ENCODE measurements around the gene RAB7A.
"Not testable (repeated sequence)": the region's sequence is repeated elsewhere in the genome, so short reads cannot be mapped to it uniquely, and the experiment has no call there.

RAB7A gene

GRCh38 chr3:128760042-128760441 is 34.1 kb downstream of the RAB7A start:
- 93 to 98% methylated on average over 5 of the region's 5 CpGs for WGBS, 2 experiments (ENCODE audit: insufficient coverage in 2 of 2)
- Histone ChIP-seq H3K9me3 (ENCODE audit: control insufficient read depth, low read length) (no peaks in the 10 kb centered on the region), H3K36me3 (ENCODE audit: control insufficient read depth, insufficient read depth, low read length) (peaks cover 19% of the 10 kb centered on the region), H3K4me1 (ENCODE audit: control insufficient read depth, insufficient read depth, low read length, poor library complexity, severe bottlenecking) (no peaks in the 10 kb centered on the region), H3K27ac (ENCODE audit: low read depth, low read length, severe bottlenecking) (no peak overlapping the region), H3K4me3 (ENCODE audit: extremely low read depth, insufficient read depth, low read length, poor library complexity, severe bottlenecking) (no peak overlapping the region)

GRCh38 chr3:128760881-128761280 is 34.9 kb downstream of the RAB7A start:
- Histone ChIP-seq H3K9me3 (ENCODE audit: control insufficient read depth, low read length) (no peaks in the 10 kb centered on the region), H3K36me3 (ENCODE audit: control insufficient read depth, insufficient read depth, low read length) (peaks cover 22% of the 10 kb centered on the region), H3K4me3 (ENCODE audit: extremely low read depth, insufficient read depth, low read length, poor library complexity, severe bottlenecking) (no peak overlapping the region), H3K27ac (ENCODE audit: low read depth, low read length, severe bottlenecking) (no peak overlapping the region), H3K4me1 (ENCODE audit: control insufficient read depth, insufficient read depth, low read length, poor library complexity, severe bottlenecking) (no peaks in the 10 kb centered on the region)
- 90 to 100% methylated on average over 2 of the region's 3 CpGs for WGBS, 2 experiments (ENCODE audit: insufficient coverage in 2 of 2)

- no peaks in the 10 kb centered on the region for H3K4me1 ChIP-seq (ENCODE audit: control insufficient read depth, insufficient read depth, low read length, poor library complexity, severe bottlenecking)
- no peak overlapping the region for H3K4me3 ChIP-seq (ENCODE audit: extremely low read depth, insufficient read depth, low read length, poor library complexity, severe bottlenecking)
- H3K9me3 ChIP-seq (ENCODE audit: control insufficient read depth, low read length): no peaks in the 10 kb centered on the region
- no peak overlapping the region for H3K27ac ChIP-seq (ENCODE audit: low read depth, low read length, severe bottlenecking)
- peaks cover 27% of the 10 kb centered on the region for H3K36me3 ChIP-seq (ENCODE audit: control insufficient read depth, insufficient read depth, low read length)
Measured at GRCh38 chr3:128761392-128761791, 35.4 kb downstream of the RAB7A start.

GRCh38 chr3:128763967-128764366 is 38.0 kb downstream of the RAB7A start:
- WGBS, 2 experiments (ENCODE audit: insufficient coverage in 2 of 2): 53 to 100% methylated on average over 1 to 3 of the region's 5 CpGs
- peaks cover 28% of the 10 kb centered on the region for H3K36me3 ChIP-seq (ENCODE audit: control insufficient read depth, insufficient read depth, low read length)
- H3K9me3 ChIP-seq (ENCODE audit: control insufficient read depth, low read length): no peaks in the 10 kb centered on the region
- H3K4me3 ChIP-seq (ENCODE audit: extremely low read depth, insufficient read depth, low read length, poor library complexity, severe bottlenecking): no peak overlapping the region
- no peak overlapping the region for H3K27ac ChIP-seq (ENCODE audit: low read depth, low read length, severe bottlenecking)
- peaks cover 3% of the 10 kb centered on the region for H3K4me1 ChIP-seq (ENCODE audit: control insufficient read depth, insufficient read depth, low read length, poor library complexity, severe bottlenecking)

- Histone ChIP-seq H3K27ac (ENCODE audit: low read depth, low read length, severe bottlenecking) (no peak overlapping the region), H3K36me3 (ENCODE audit: control insufficient read depth, insufficient read depth, low read length) (peaks cover 30% of the 10 kb centered on the region), H3K9me3 (ENCODE audit: control insufficient read depth, low read length) (no peaks in the 10 kb centered on the region), H3K4me3 (ENCODE audit: extremely low read depth, insufficient read depth, low read length, poor library complexity, severe bottlenecking) (no peak overlapping the region), H3K4me1 (ENCODE audit: control insufficient read depth, insufficient read depth, low read length, poor library complexity, severe bottlenecking) (peaks cover 3% of the 10 kb centered on the region)
- WGBS, 2 experiments (ENCODE audit: insufficient coverage in 2 of 2): 94 to 97% methylated on average over 30 of the region's 30 CpGs
Measured at GRCh38 chr3:128764863-128765262, 38.9 kb downstream of the RAB7A start.

- peaks cover 50% of the 10 kb centered on the region for H3K36me3 ChIP-seq (ENCODE audit: control insufficient read depth, insufficient read depth, low read length)
- WGBS, 2 experiments (ENCODE audit: insufficient coverage in 2 of 2): 92 to 96% methylated on average over 6 of the region's 6 CpGs
- peaks cover 4% of the 10 kb centered on the region for H3K9me3 ChIP-seq (ENCODE audit: control insufficient read depth, low read length)
- H3K4me1 ChIP-seq (ENCODE audit: control insufficient read depth, insufficient read depth, low read length, poor library complexity, severe bottlenecking): peaks cover 3% of the 10 kb centered on the region
- H3K4me3 ChIP-seq (ENCODE audit: extremely low read depth, insufficient read depth, low read length, poor library complexity, severe bottlenecking): no peak overlapping the region
- peak overlapping the region; percentile 23 for H3K27ac ChIP-seq (ENCODE audit: low read depth, low read length, severe bottlenecking)
Measured at GRCh38 chr3:128767094-128767750, 41.2 kb downstream of the RAB7A start.

GRCh38 chr3:128768471-128768870 is 42.5 kb downstream of the RAB7A start:
- peaks cover 3% of the 10 kb centered on the region for H3K4me1 ChIP-seq (ENCODE audit: control insufficient read depth, insufficient read depth, low read length, poor library complexity, severe bottlenecking)
- peaks cover 45% of the 10 kb centered on the region for H3K36me3 ChIP-seq (ENCODE audit: control insufficient read depth, insufficient read depth, low read length)
- 100% methylated on average over 2 of the region's 5 CpGs for WGBS, 2 experiments (ENCODE audit: insufficient coverage in 2 of 2)
- H3K27ac ChIP-seq (ENCODE audit: low read depth, low read length, severe bottlenecking): no peak overlapping the region
- no peak overlapping the region for H3K4me3 ChIP-seq (ENCODE audit: extremely low read depth, insufficient read depth, low read length, poor library complexity, severe bottlenecking)
- peaks cover 4% of the 10 kb centered on the region for H3K9me3 ChIP-seq (ENCODE audit: control insufficient read depth, low read length)

GRCh38 chr3:128770387-128770786 is 44.4 kb downstream of the RAB7A start:
- Histone ChIP-seq H3K27ac (ENCODE audit: low read depth, low read length, severe bottlenecking) (no peak overlapping the region), H3K4me3 (ENCODE audit: extremely low read depth, insufficient read depth, low read length, poor library complexity, severe bottlenecking) (no peak overlapping the region), H3K9me3 (ENCODE audit: control insufficient read depth, low read length) (peaks cover 4% of the 10 kb centered on the region), H3K4me1 (ENCODE audit: control insufficient read depth, insufficient read depth, low read length, poor library complexity, severe bottlenecking) (peaks cover 3% of the 10 kb centered on the region), H3K36me3 (ENCODE audit: control insufficient read depth, insufficient read depth, low read length) (peaks cover 34% of the 10 kb centered on the region)
- WGBS, 2 experiments (ENCODE audit: insufficient coverage in 2 of 2): 94 to 100% methylated on average over 3 of the region's 4 CpGs

GRCh38 chr3:128773189-128773588 is 47.2 kb downstream of the RAB7A start:
- H3K36me3 ChIP-seq (ENCODE audit: control insufficient read depth, insufficient read depth, low read length): peaks cover 42% of the 10 kb centered on the region
- not testable (repeated sequence) for H3K4me3 ChIP-seq (ENCODE audit: extremely low read depth, insufficient read depth, low read length, poor library complexity, severe bottlenecking); H3K27ac ChIP-seq (ENCODE audit: low read depth, low read length, severe bottlenecking); H3K9me3 ChIP-seq (ENCODE audit: control insufficient read depth, low read length); H3K4me1 ChIP-seq (ENCODE audit: control insufficient read depth, insufficient read depth, low read length, poor library complexity, severe bottlenecking)
- WGBS, 2 experiments (ENCODE audit: insufficient coverage in 2 of 2): 97 to 98% methylated on average over 10 to 24 of the region's 31 CpGs

GRCh38 chr3:128773592-128773991 is 47.6 kb downstream of the RAB7A start:
- H3K4me1 ChIP-seq (ENCODE audit: control insufficient read depth, insufficient read depth, low read length, poor library complexity, severe bottlenecking); H3K9me3 ChIP-seq (ENCODE audit: control insufficient read depth, low read length); H3K27ac ChIP-seq (ENCODE audit: low read depth, low read length, severe bottlenecking); H3K4me3 ChIP-seq (ENCODE audit: extremely low read depth, insufficient read depth, low read length, poor library complexity, severe bottlenecking): not testable (repeated sequence)
- peaks cover 42% of the 10 kb centered on the region for H3K36me3 ChIP-seq (ENCODE audit: control insufficient read depth, insufficient read depth, low read length)
- WGBS, 2 experiments (ENCODE audit: insufficient coverage in 2 of 2): no CpG with 5 or more reads among the region's 6 CpGs

- Histone ChIP-seq H3K4me1 (ENCODE audit: control insufficient read depth, insufficient read depth, low read length, poor library complexity, severe bottlenecking) (peaks cover 3% of the 10 kb centered on the region), H3K4me3 (ENCODE audit: extremely low read depth, insufficient read depth, low read length, poor library complexity, severe bottlenecking) (no peak overlapping the region), H3K36me3 (ENCODE audit: control insufficient read depth, insufficient read depth, low read length) (peaks cover 37% of the 10 kb centered on the region), H3K27ac (ENCODE audit: low read depth, low read length, severe bottlenecking) (no peak overlapping the region), H3K9me3 (ENCODE audit: control insufficient read depth, low read length) (peaks cover 4% of the 10 kb centered on the region)
- 78 to 100% methylated on average over 1 of the region's 3 CpGs for WGBS, 2 experiments (ENCODE audit: insufficient coverage in 2 of 2)
Measured at GRCh38 chr3:128775241-128775640, 49.3 kb downstream of the RAB7A start.

Data from mesodermal cell (in vitro differentiated cells).